Parathyroid adenoma (tissue), 2 donors: Measurements from ENCODE around the gene ARHGAP4.

Experiments
- H2AFZ ChIP-seq: fragments of 300-600 bp; sonication (generic); one replicate; pipeline ENCODE4 v1.7.0; 2017; ENCODE audit warnings: antibody characterized with exemption, mild to moderate bottlenecking
- H3K27ac ChIP-seq: fragments of 300-600 bp; sonication (generic); one replicate; pipeline ENCODE4 v1.7.0; 2017
- H3K27me3 ChIP-seq: fragments of 300-600 bp; sonication (generic); one replicate; pipeline ENCODE4 v1.7.0; 2017; ENCODE audit warnings: low read length; ENCODE audit not compliant: control insufficient read depth, insufficient read depth
- H3K36me3 ChIP-seq: fragments of 300-600 bp; sonication (generic); one replicate; pipeline ENCODE4 v1.7.0; 2017; ENCODE audit warnings: low read length; ENCODE audit not compliant: control insufficient read depth, insufficient read depth
- H3K4me1 ChIP-seq: fragments of 300-600 bp; sonication (generic); one replicate; pipeline ENCODE4 v1.7.0; 2017; ENCODE audit warnings: control low read depth
- H3K4me2 ChIP-seq: fragments of 300-600 bp; sonication (generic); one replicate; pipeline ENCODE4 v1.7.0; 2017; ENCODE audit warnings: low read length
- H3K4me3 ChIP-seq: fragments of 300-600 bp; sonication (generic); one replicate; pipeline ENCODE4 v1.7.0; 2017; ENCODE audit warnings: low read depth, low read length
- H3K79me2 ChIP-seq: fragments of 300-600 bp; sonication (generic); one replicate; pipeline ENCODE4 v1.7.0; 2017; ENCODE audit warnings: control low read depth
- H3K9ac ChIP-seq: fragments of 300-600 bp; sonication (generic); one replicate; pipeline ENCODE4 v1.7.0; 2017; ENCODE audit warnings: mild to moderate bottlenecking
- H3K9me3 ChIP-seq: fragments of 300-600 bp; sonication (generic); one replicate; pipeline ENCODE4 v1.7.0; 2017; ENCODE audit warnings: low read length; ENCODE audit not compliant: control insufficient read depth
- TF ChIP-seq, protein P1 (sequence below): fragments of 300-600 bp; sonication (generic); IDR thresholded peaks from one replicate; pipeline ENCODE4 v1.7.0; 2017; ENCODE audit warnings: antibody characterized with exemption, mild to moderate bottlenecking
- donor health status: primary hyperparathyroidism.

The ARHGAP4 gene

DNA sequence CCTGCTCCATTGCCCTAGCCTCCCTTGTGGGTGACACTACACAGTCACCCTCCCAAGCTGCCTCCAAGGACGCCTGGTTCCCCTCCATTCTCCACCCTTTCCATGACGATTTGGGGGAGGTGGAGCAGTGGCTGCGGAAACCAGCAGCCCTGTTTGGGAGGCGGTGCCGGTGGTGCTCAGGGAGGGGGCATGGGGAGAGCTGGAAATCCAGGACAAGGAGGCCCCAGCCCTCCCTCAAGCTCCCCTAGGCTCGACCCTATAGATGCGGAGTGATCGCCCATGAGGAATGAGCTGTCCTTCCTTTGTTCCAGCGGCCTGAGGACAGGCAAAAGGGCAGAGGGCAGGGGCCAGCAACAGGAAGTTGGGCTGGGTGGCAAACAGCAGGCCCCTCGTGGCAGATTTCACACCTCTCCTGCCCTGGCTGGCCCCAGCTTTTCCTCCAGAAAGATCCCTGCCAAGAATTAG lies 22.0 kb upstream of the ARHGAP4 start:
- H3K4me2 ChIP-seq, result no peak overlapping the region
- TF ChIP-seq, protein P1, sequence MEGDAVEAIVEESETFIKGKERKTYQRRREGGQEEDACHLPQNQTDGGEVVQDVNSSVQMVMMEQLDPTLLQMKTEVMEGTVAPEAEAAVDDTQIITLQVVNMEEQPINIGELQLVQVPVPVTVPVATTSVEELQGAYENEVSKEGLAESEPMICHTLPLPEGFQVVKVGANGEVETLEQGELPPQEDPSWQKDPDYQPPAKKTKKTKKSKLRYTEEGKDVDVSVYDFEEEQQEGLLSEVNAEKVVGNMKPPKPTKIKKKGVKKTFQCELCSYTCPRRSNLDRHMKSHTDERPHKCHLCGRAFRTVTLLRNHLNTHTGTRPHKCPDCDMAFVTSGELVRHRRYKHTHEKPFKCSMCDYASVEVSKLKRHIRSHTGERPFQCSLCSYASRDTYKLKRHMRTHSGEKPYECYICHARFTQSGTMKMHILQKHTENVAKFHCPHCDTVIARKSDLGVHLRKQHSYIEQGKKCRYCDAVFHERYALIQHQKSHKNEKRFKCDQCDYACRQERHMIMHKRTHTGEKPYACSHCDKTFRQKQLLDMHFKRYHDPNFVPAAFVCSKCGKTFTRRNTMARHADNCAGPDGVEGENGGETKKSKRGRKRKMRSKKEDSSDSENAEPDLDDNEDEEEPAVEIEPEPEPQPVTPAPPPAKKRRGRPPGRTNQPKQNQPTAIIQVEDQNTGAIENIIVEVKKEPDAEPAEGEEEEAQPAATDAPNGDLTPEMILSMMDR, result no peak
- H3K27ac ChIP-seq, result no peak overlapping the region
- no peaks in the 10 kb centered on the region for H3K79me2 ChIP-seq
- no peak overlapping the region for H3K9ac ChIP-seq
- H2AFZ ChIP-seq, result no peak overlapping the region
- no peaks in the 10 kb centered on the region for H3K36me3 ChIP-seq
- no peaks in the 10 kb centered on the region for H3K27me3 ChIP-seq
- H3K4me3 ChIP-seq, result no peak overlapping the region
- H3K9me3 ChIP-seq, result no peaks in the 10 kb centered on the region
- H3K4me1 ChIP-seq, result no peaks in the 10 kb centered on the region

DNA sequence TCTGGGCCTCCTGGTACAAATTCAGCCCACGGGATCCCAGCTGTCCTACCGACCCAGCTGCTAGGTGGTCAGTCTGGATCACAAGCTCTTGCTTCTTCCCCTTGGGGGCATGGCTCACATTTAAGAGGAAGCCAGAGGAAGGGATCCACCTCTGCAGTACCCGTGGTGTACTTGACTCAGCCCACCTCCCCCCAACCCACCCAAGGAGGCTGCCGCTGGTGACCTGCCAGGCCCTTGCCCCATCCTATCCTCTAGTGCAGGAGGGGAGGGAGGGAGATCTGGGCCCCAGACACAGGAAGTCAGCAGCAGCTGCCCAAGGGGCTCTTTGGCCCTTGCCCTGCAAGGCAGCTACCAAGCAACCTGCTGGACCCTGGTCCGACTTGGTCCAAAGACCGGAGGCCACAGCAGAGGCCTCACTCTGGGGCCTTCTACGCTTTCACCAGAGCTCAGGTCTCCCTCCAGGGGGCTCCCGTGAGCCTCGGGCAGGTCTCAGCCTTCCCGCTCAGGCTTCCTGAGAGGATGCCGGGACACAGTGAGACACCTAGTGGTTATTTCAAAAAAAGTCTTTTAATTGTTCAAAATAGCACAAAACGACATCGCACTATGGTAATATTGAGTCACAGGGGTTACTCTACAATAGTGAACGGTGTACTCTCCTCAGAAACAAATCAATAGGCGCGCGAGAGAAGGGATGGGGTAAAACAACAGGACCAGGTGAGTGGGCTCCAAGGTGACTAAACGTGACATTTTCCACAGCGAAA lies 21.1 kb upstream of the ARHGAP4 start:
- no peaks in the 10 kb centered on the region for H3K9me3 ChIP-seq
- H3K79me2 ChIP-seq, result no peaks in the 10 kb centered on the region
- no peak overlapping the region for H3K27ac ChIP-seq
- TF ChIP-seq, protein P1, result peak; percentile 89
- H3K4me1 ChIP-seq, result no peaks in the 10 kb centered on the region
- H3K4me2 ChIP-seq, result no peak overlapping the region
- no peaks in the 10 kb centered on the region for H3K36me3 ChIP-seq
- H3K4me3 ChIP-seq, result no peak overlapping the region
- H3K9ac ChIP-seq, result no peak overlapping the region
- no peaks in the 10 kb centered on the region for H3K27me3 ChIP-seq
- no peak overlapping the region for H2AFZ ChIP-seq

DNA sequence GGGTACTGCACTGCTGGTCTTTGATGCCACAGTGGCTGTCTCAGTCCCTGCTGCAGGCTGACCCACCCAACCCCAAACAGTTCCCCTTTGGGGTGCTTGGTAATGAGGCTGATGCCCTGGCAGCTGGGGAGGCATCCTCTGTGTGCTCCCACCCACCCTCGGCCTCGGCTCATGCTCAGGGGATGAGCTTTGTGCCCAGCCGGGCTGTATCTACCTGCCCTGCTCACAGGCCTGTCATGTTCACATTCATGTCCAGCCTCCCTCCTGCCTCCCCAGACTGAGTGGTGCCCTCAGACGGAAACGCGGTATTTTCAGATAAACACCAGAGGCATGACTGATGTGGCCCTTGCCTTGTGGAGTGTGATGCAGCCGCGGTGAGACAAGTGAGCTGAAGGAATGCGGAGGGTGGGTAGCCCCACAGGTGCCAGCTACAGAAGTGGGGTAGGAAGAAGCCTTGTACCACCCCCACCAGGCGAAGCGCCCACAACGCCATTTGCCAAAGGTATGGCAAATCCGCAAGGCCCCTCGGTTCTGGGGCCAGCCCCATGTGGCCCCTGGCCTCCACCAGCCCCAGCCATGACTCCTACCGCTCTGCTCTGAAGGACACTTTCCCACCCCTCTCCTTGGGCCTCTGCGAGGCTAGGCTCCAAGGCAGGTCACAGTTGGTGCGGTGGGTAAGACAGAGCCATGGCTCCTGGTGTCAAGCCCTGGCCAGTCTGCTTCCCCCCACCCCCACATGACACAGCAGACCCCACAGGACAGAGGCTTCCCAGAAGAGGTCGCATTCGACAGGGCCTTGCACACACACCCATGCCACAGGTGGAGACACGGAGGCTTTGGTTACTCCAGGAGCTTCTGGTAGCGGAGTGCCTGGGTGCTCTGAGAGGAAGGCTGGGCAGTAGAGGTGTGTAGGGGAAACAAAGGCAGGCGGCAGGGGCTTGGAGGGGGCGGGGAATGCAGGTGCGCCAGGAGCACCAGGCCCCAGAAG lies 20.2 kb upstream of the ARHGAP4 start:
- no peaks in the 10 kb centered on the region for H3K9me3 ChIP-seq
- no peak overlapping the region for H3K4me2 ChIP-seq
- H3K9ac ChIP-seq, result no peak overlapping the region
- H3K27me3 ChIP-seq, result no peaks in the 10 kb centered on the region
- no peak overlapping the region for H2AFZ ChIP-seq
- no peak overlapping the region for H3K4me3 ChIP-seq
- TF ChIP-seq, protein P1, result no peak
- no peak overlapping the region for H3K27ac ChIP-seq
- no peaks in the 10 kb centered on the region for H3K36me3 ChIP-seq
- no peaks in the 10 kb centered on the region for H3K79me2 ChIP-seq
- no peaks in the 10 kb centered on the region for H3K4me1 ChIP-seq

DNA sequence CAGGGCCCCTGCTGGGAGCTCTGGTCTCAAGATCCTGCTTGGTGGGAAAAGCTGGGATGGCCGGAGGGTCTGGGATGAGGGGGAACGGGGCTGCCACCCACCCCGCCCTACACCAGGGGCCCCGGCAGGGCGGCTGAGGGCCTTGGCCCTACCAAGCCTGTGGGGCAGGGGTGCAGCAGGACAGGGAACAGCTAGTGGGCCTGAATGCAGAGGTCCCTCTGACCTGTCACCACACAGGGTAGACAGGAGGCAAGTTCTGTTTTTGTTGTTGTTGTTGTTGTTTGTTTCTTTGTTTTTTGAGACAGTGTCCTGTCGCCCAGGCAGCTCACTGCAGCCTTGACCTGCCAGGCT lies 18.7 kb upstream of the ARHGAP4 start:
- H3K9me3 ChIP-seq, result no peaks in the 10 kb centered on the region
- no peaks in the 10 kb centered on the region for H3K4me1 ChIP-seq
- TF ChIP-seq, protein P1, result no peak
- H3K79me2 ChIP-seq, result no peaks in the 10 kb centered on the region
- no peak overlapping the region for H3K9ac ChIP-seq
- no peak overlapping the region for H3K4me3 ChIP-seq
- H3K27me3 ChIP-seq, result no peaks in the 10 kb centered on the region
- no peak overlapping the region for H3K4me2 ChIP-seq
- H2AFZ ChIP-seq, result no peak overlapping the region
- H3K27ac ChIP-seq, result no peak overlapping the region
- H3K36me3 ChIP-seq, result no peaks in the 10 kb centered on the region
